ENCODE measurements around the gene MLNR. TPM values are rescaled to one million over a fixed set of nuclear protein-coding genes. Genes with fewer than 3 reads are reported as not detected.

MLNR gene
- total and polyA plus RNA-seq, 2 experiments from 2014 or later, result not detected

GRCh38 chr13:49213997-49214916 is 5.9 kb upstream of the MLNR start:
- TF ChIP-seq CTCF (IDR thresholded peaks at IDR 0.05; ENCODE audit: poor library complexity) (no peak), EZH2 (IDR thresholded peaks at IDR 0.05; ENCODE audit: borderline replicate concordance) (no peak), EZH2phosphoT487 (IDR thresholded peaks at IDR 0.05; ENCODE audit: low read depth, severe bottlenecking, unreplicated experiment) (no peak)
- Histone ChIP-seq H3K4me1 (ENCODE audit: insufficient read depth) (no peaks in the 10 kb centered on the region), H3K4me2 (no peak overlapping the region), H3K27ac (no peak overlapping the region), H3K27me3 (peaks cover 30% of the 10 kb centered on the region), H3K9me3 (ENCODE audit: low read depth) (no peaks in the 10 kb centered on the region), H3K36me3 (replicated peaks; ENCODE audit: insufficient read depth, low read depth) (no peaks in the 10 kb centered on the region), H3K4me3 (no peak overlapping the region), H4K20me1 (ENCODE audit: insufficient read depth, poor library complexity, severe bottlenecking) (no peaks in the 10 kb centered on the region), H2AFZ (no peak overlapping the region), H3K9me2 (replicated peaks; ENCODE audit: insufficient read depth) (no peaks in the 10 kb centered on the region), H3K79me2 (no peaks in the 10 kb centered on the region)
- WGBS (ENCODE audit: low lambda C conversion rate, missing lambda C conversion rate), result 57% methylated on average over 6 of the region's 6 CpGs
- no peak for DNase-seq (ENCODE audit: low spot score)

- Histone ChIP-seq H2AFZ (no peak overlapping the region), H3K4me3 (no peak overlapping the region), H3K4me2 (no peak overlapping the region), H3K79me2 (no peaks in the 10 kb centered on the region), H3K27me3 (peaks cover 37% of the 10 kb centered on the region), H4K20me1 (ENCODE audit: insufficient read depth, poor library complexity, severe bottlenecking) (no peaks in the 10 kb centered on the region), H3K36me3 (replicated peaks; ENCODE audit: insufficient read depth, low read depth) (no peaks in the 10 kb centered on the region), H3K9me2 (replicated peaks; ENCODE audit: insufficient read depth) (no peaks in the 10 kb centered on the region), H3K4me1 (ENCODE audit: insufficient read depth) (no peaks in the 10 kb centered on the region), H3K27ac (no peak overlapping the region), H3K9me3 (ENCODE audit: low read depth) (no peaks in the 10 kb centered on the region)
- DNase-seq (ENCODE audit: low spot score), result no peak
- TF ChIP-seq EZH2phosphoT487 (IDR thresholded peaks at IDR 0.05; ENCODE audit: low read depth, severe bottlenecking, unreplicated experiment) (no peak), CTCF (IDR thresholded peaks at IDR 0.05; ENCODE audit: poor library complexity) (no peak)
- 59% methylated on average over 6 of the region's 6 CpGs for WGBS (ENCODE audit: low lambda C conversion rate, missing lambda C conversion rate)
These were observed 5.2 kb upstream of the MLNR start for GRCh38 chr13:49214917-49215376.

GRCh38 chr13:49216334-49216733 is 3.8 kb upstream of the MLNR start:
- DNase-seq (ENCODE audit: low spot score), result no peak
- Histone ChIP-seq H3K27ac (no peak overlapping the region), H3K4me3 (no peak overlapping the region), H3K79me2 (no peaks in the 10 kb centered on the region), H2AFZ (no peak overlapping the region), H3K36me3 (replicated peaks; ENCODE audit: insufficient read depth, low read depth) (no peaks in the 10 kb centered on the region), H3K4me2 (no peak overlapping the region), H3K27me3 (peaks cover 51% of the 10 kb centered on the region), H3K9me3 (ENCODE audit: low read depth) (no peaks in the 10 kb centered on the region), H3K9me2 (replicated peaks; ENCODE audit: insufficient read depth) (no peaks in the 10 kb centered on the region), H3K4me1 (ENCODE audit: insufficient read depth) (no peaks in the 10 kb centered on the region), H4K20me1 (ENCODE audit: insufficient read depth, poor library complexity, severe bottlenecking) (no peaks in the 10 kb centered on the region)
- WGBS (ENCODE audit: low lambda C conversion rate, missing lambda C conversion rate), result 98% methylated on average over 6 of the region's 6 CpGs
- TF ChIP-seq EZH2phosphoT487 (IDR thresholded peaks at IDR 0.05; ENCODE audit: low read depth, severe bottlenecking, unreplicated experiment) (no peak), EZH2 (IDR thresholded peaks at IDR 0.05; ENCODE audit: borderline replicate concordance) (no peak), CTCF (IDR thresholded peaks at IDR 0.05; ENCODE audit: poor library complexity) (no peak)
